MG63 (cell line): ENCODE results near the gene FGF18. TPM values are rescaled to one million over a fixed set of nuclear protein-coding genes. Genes with fewer than 3 reads are reported as not detected.

ENCODE experiments used
- DNase-seq: peaks from one replicate; pipeline ENCODE4 v3.0.0-alpha.2; 2020
- H3K27me3 ChIP-seq: fragments of 250-450 bp; sonication (Bioruptor Pico); 2 replicates; pipeline ENCODE4 v1.5.1; 2020; ENCODE audit warnings: mild to moderate bottlenecking, moderate library complexity
- H3K36me3 ChIP-seq: fragments of 250-450 bp; sonication (Bioruptor Pico); 2 replicates; pipeline ENCODE4 v1.5.1; 2020; ENCODE audit warnings: mild to moderate bottlenecking, moderate library complexity
- H3K4me3 ChIP-seq: fragments of 250-450 bp; sonication (Bioruptor Pico); 2 replicates; pipeline ENCODE4 v1.5.1; 2020; ENCODE audit warnings: mild to moderate bottlenecking, moderate library complexity
- H3K9me3 ChIP-seq: fragments of 250-450 bp; sonication (Bioruptor Pico); 2 replicates; pipeline ENCODE4 v1.5.1; 2020; ENCODE audit warnings: mild to moderate bottlenecking, moderate library complexity
- total RNA-seq: library from RNA; depleted of rRNA; stranded (reverse); fragments of >200 nt; shearing (Covaris generic); gene quantifications from 2 replicates; pipeline ENCODE4 v1.2.3, GENCODE V29; 2014; ENCODE audit warnings: low replicate concordance

Gene FGF18
- total RNA-seq, 1 experiment from 2014 or later = 11.2 TPM

- peaks cover 45% of the 10 kb centered on the region for H3K36me3 ChIP-seq
- H3K9me3 ChIP-seq = no peaks in the 10 kb centered on the region
- no peaks in the 10 kb centered on the region for H3K27me3 ChIP-seq
- H3K4me3 ChIP-seq = no peak overlapping the region
- DNase-seq = no peak
Observed at GRCh38 chr5:171416160-171417049, 3.0 kb upstream of the FGF18 start.

- peak; percentile 92 for DNase-seq
- Histone ChIP-seq H3K9me3 (no peaks in the 10 kb centered on the region), H3K4me3 (peak overlapping the region; percentile 50), H3K36me3 (peaks cover 33% of the 10 kb centered on the region), H3K27me3 (no peaks in the 10 kb centered on the region)
Observed at GRCh38 chr5:171418316-171418981, 998 bp upstream of the FGF18 start.

DNA sequence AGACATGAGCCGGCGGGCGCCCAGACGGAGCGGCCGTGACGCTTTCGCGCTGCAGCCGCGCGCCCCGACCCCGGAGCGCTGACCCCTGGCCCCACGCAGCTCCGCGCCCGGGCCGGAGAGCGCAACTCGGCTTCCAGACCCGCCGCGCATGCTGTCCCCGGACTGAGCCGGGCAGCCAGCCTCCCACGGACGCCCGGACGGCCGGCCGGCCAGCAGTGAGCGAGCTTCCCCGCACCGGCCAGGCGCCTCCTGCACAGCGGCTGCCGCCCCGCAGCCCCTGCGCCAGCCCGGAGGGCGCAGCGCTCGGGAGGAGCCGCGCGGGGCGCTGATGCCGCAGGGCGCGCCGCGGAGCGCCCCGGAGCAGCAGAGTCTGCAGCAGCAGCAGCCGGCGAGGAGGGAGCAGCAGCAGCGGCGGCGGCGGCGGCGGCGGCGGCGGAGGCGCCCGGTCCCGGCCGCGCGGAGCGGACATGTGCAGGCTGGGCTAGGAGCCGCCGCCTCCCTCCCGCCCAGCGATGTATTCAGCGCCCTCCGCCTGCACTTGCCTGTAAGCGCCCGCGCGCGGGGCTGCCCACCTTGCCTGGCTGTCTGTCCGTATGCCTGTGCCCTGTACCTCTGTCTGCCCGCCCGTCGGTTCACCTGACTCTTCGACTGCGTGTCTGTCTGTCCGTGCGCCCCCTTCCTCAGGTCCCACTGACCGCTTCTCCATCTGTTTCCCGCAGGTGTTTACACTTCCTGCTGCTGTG lies 412 bp downstream of the FGF18 start:
- no peaks in the 10 kb centered on the region for H3K9me3 ChIP-seq
- peak overlapping the region; percentile 52 for H3K4me3 ChIP-seq
- DNase-seq = peak; percentile 66
- peaks cover 30% of the 10 kb centered on the region for H3K36me3 ChIP-seq
- no peaks in the 10 kb centered on the region for H3K27me3 ChIP-seq

DNA sequence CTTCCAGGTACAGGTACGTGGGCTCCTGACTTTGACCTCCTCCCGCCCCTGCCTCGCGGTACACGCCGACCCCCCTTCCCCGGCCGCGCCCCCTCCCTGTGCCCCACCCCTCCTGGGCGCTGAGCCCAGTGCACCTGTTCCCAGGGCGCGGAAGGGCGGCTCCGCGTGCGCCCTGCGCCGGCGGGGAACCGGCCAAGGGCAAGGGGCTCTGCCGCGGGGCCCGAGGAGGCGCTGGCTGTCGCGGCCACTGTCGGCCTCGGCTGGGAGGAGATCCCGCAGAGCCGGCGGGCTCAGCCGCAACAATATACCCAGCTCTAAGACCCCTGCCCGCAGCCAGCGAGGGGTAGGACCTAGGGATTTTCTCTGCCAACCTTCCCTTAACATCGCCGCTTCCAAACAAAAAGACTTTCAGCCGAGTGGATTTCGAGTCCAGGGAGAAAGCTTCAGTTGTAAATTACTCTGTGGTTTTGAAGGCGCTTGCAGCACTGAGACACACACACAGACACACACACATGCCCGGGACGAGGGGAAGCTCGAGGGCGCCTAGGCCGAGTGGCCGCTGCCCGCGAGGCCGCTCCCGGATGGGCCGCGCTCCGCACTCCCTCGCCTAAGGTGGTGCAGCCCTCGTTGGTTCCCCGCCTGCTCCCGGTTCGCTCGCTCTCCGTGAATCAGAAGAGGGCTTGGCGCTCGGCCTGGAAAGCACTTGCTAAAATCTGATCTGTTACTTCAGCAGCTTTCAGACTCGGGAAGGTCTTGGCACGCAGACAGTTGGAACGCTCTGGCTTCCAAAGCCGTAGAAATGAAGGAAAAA lies 1.2 kb downstream of the FGF18 start:
- Histone ChIP-seq H3K27me3 (no peaks in the 10 kb centered on the region), H3K36me3 (peaks cover 34% of the 10 kb centered on the region), H3K9me3 (no peaks in the 10 kb centered on the region), H3K4me3 (peak overlapping the region; percentile 52)
- peak; percentile 98 for DNase-seq

GRCh38 chr5:171421331-171422262 lies 2.1 kb downstream of the FGF18 start:
- no peaks in the 10 kb centered on the region for H3K9me3 ChIP-seq
- no peak for DNase-seq
- peaks cover 33% of the 10 kb centered on the region for H3K36me3 ChIP-seq
- H3K27me3 ChIP-seq = no peaks in the 10 kb centered on the region
- peak overlapping the region; percentile 52 for H3K4me3 ChIP-seq

DNA sequence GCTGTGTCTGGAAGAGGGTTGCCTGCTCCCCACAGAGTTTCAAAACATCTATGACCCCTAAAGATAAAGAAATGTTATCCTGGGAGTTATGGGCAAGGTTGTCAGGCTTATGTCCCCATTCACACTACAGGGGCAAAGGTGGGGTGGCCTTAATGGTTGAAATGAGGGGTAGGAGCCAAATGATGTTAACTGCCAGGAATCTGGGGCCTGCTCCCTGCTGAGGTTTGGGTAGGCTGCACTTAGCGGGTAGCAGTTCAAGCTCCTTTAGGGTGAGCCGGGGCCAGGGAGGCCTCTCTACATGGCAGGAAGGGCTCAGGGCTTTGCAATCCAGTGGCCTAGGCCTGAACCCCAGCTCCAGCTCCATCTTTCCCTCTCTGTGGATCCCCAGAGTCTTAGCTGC lies 3.0 kb downstream of the FGF18 start:
- no peaks in the 10 kb centered on the region for H3K9me3 ChIP-seq
- H3K36me3 ChIP-seq = peaks cover 32% of the 10 kb centered on the region
- no peak overlapping the region for H3K4me3 ChIP-seq
- no peaks in the 10 kb centered on the region for H3K27me3 ChIP-seq
- DNase-seq = no peak

- Histone ChIP-seq H3K9me3 (no peaks in the 10 kb centered on the region), H3K4me3 (no peak overlapping the region), H3K36me3 (peaks cover 32% of the 10 kb centered on the region), H3K27me3 (no peaks in the 10 kb centered on the region)
- no peak for DNase-seq
Observed at GRCh38 chr5:171422902-171423663, 3.6 kb downstream of the FGF18 start.

GRCh38 chr5:171424726-171425125 lies 5.3 kb downstream of the FGF18 start:
- DNase-seq = no peak
- H3K27me3 ChIP-seq = no peaks in the 10 kb centered on the region
- no peak overlapping the region for H3K4me3 ChIP-seq
- peaks cover 40% of the 10 kb centered on the region for H3K36me3 ChIP-seq
- no peaks in the 10 kb centered on the region for H3K9me3 ChIP-seq

DNA sequence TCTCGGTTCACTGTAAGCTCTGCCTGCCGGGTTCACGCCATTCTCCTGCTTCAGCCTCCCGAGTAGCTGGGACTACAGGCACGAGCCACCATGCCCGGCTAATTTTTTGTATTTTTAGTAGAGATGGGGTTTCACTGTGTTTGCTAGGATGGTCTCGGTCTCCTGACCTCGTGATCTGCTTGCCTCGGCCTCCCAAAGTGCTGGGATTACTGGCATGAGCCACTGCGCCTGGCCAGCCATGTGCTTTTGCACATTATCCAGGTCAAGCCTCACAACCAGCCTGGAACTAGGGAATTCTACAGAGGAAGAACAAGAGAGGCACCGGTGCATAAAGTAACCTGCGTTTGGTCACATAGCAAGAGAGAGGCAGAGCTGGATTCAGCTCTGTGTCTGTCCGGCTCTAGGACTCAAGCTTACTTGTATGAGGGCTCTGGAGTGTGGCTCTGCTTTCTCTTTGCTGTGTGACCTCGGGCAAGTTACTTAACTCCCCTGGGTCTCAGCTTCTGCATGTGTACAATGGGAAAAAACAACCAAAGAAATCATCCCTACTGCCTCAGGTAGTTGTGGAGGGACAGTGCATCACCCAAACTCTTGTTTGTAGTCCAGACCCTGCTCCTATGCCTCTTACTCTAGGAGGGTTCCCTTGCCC lies 6.3 kb downstream of the FGF18 start:
- no peak for DNase-seq
- Histone ChIP-seq H3K9me3 (no peaks in the 10 kb centered on the region), H3K4me3 (no peak overlapping the region)

DNA sequence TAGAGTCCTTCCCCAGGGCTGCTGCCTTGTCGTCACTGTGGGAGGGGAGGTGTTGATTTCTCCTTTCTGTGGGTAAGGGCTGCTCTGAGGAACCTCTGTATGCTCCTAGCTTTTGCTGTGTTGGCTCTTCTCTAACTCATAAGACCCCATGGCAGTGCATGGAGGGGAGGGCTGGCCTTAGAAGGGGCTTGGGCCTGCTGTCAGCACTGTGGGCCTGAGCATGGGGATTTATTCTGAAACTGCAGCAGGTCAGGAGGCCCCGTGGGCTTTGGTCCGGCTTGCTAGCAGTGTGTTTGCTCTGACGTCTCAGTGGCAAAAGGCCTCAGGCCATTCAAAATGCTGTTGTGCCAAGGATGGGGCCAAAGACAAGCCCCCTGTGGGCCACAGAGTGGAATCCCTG lies 6.8 kb downstream of the FGF18 start:
- no peaks in the 10 kb centered on the region for H3K9me3 ChIP-seq
- peaks cover 40% of the 10 kb centered on the region for H3K36me3 ChIP-seq
- no peaks in the 10 kb centered on the region for H3K27me3 ChIP-seq
- DNase-seq = no peak
- H3K4me3 ChIP-seq = no peak overlapping the region

More for the DNA sequence above, 6.3 kb downstream of the FGF18 start:
- Histone ChIP-seq H3K36me3 (peaks cover 40% of the 10 kb centered on the region), H3K27me3 (no peaks in the 10 kb centered on the region)

DNA sequence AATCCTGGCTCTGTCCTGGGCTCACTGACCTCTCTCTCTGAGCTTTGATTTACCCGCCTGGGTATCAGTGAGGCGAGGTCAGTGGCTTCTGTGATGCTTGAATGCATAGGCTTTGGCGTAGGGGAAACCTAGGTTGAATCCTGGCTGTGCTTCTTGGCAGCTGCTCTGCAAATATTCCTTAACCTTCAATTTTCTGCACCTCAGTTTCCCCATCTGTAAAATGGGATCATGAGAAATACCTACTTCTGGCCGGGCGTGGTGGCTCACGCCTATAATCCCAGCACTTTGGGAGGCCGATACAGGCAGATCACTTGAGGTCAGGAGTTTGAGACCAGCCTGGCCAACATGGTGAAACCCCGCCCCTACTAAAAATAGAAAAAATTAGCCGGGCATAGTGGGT lies 7.2 kb downstream of the FGF18 start:
- H3K36me3 ChIP-seq = peaks cover 37% of the 10 kb centered on the region

DNA sequence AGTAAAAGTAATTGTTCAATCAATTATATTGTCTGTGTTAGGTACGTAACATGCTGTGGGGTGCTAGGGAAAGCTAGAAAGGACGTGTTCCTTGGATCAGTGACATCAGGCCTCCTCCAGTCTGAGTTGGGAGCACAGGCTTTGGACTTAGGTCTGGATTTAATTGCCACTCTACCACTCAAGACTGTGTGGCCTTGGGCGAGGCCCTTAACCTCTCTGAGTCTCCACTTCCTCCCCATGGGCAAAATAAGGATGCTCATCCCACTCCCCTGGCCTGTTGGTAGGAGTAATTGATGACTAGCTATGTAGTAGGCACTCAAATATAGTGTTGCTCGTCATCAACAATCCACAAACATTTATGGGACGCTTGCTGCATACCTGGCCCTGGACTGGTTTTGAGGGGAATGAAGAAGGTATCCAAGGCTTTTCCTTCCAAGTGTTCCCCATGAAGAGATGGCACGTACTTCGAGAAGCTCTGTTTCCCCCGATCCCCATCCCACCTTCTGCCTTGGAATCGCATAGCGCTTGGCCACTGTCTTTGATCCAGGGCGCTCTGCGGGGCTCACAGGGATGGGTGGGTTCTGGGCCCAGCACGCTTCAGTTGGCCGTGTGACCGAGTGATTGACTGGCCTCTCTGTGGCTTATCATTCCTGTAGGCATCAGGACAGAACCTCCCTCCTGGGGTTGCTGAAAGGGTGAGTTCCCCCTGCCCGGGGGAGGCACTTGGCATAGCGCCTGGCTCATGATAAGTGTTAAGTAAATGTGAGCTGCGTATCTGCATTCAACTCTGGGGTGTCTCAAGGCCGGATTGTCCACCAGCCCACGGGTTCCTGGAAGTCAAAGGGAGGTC lies 8.1 kb downstream of the FGF18 start:
- Histone ChIP-seq H3K36me3 (peaks cover 37% of the 10 kb centered on the region), H3K27me3 (no peaks in the 10 kb centered on the region), H3K9me3 (no peaks in the 10 kb centered on the region), H3K4me3 (no peak overlapping the region)
- no peak for DNase-seq

More for the DNA sequence above, 7.2 kb downstream of the FGF18 start:
- Histone ChIP-seq H3K27me3 (no peaks in the 10 kb centered on the region), H3K9me3 (no peaks in the 10 kb centered on the region), H3K4me3 (no peak overlapping the region)
- no peak for DNase-seq

DNA sequence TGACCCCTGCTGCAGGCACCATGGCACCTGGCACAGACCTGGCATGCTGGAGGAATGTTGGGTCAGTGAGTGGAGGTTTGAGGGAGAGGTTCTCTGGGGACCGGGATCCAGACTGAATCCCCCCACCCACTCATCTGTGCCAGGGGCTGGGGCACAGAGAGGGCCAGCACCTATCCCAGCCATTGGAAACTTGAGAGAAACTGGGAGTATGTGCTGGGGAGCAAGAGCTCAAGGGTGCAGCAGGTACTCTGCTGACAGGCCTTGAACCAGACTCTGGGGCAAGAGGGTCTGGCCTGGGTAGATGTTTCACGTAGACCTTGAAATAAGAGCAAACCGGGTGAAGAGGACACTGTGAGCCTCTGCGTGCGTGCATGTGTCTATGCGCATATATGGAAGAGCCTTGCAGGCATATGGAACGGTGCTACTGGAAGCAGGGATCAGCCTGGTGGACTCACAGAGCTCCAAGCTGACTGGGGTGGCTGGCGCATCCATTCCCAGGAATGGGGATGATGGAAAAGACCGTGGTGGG lies 8.8 kb downstream of the FGF18 start:
- H3K4me3 ChIP-seq = no peak overlapping the region
- peaks cover 35% of the 10 kb centered on the region for H3K36me3 ChIP-seq
- no peaks in the 10 kb centered on the region for H3K27me3 ChIP-seq
- H3K9me3 ChIP-seq = no peaks in the 10 kb centered on the region
- DNase-seq = no peak
